Mesothelial cell of epicardium (in vitro differentiated cells): ENCODE results near the gene CDH13. TPM values are rescaled to one million over a fixed set of nuclear protein-coding genes. Genes with fewer than 3 reads are reported as not detected.

Experiments
- DNase-seq, 2 experiments: peaks; one replicate each; pipeline ENCODE4 v3.0.0; 2021; ENCODE audit warnings: low spot score in 2 of 2; ENCODE audit not compliant: unreplicated experiment in 2 of 2
- H3K27ac Mint-ChIP-seq: 2 replicates; pipeline ENCODE4 v1.8.0; 2021; ENCODE audit warnings: mixed read lengths
- H3K27me3 Mint-ChIP-seq: 2 replicates; pipeline ENCODE4 v1.8.0; 2021; ENCODE audit warnings: low read depth, mixed read lengths
- H3K36me3 Mint-ChIP-seq: 2 replicates; pipeline ENCODE4 v1.8.0; 2021; ENCODE audit warnings: mixed read lengths
- H3K4me1 Mint-ChIP-seq: 2 replicates; pipeline ENCODE4 v1.8.0; 2021; ENCODE audit warnings: mixed read lengths
- H3K4me3 Mint-ChIP-seq: 2 replicates; pipeline ENCODE4 v1.8.0; 2021; ENCODE audit warnings: mild to moderate bottlenecking, moderate library complexity, mixed read lengths
- H3K9me3 Mint-ChIP-seq: 2 replicates; pipeline ENCODE4 v1.8.0; 2021; ENCODE audit warnings: mixed read lengths
- total RNA-seq: library from RNA; stranded (reverse); gene quantifications from 3 replicates; pipeline ENCODE4 v1.2.1, GENCODE V29; 2021
- TF ChIP-seq, protein P1 (sequence below): fragments of 200-600 bp; sonication (generic); IDR thresholded peaks from one replicate; pipeline ENCODE4 v1.5.0; 2021; ENCODE audit warnings: antibody characterized with exemption; ENCODE audit not compliant: unreplicated experiment

The CDH13 gene
- total RNA-seq, 1 donor from 2014 or later, result 0.80 TPM

DNA sequence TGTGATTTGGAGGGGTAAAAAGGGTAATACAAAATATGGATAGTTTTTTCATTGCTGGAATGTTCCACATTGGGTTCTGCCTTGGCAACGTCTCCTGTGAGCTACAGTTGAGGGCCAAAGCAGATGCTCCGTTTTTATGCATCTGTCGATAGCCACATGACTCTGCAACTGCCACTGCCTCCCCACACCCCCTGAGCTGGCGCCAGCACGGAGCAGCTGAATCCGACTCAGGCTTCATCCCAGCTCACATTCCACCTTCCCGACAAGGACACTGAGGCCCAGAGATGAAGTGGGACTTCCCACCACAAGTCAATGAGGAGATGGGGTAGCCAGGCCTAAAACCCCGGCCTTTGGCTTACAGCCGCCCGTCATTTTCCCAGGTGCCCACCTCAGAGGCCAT is 334.1 kb downstream of the CDH13 start:
- DNase-seq, result no peak
- Mint-ChIP-seq H3K36me3 (no peaks in the 10 kb centered on the region), H3K27me3 (peaks cover 11% of the 10 kb centered on the region), H3K9me3 (no peaks in the 10 kb centered on the region), H3K4me1 (peaks cover 3% of the 10 kb centered on the region), H3K27ac (no peak overlapping the region), H3K4me3 (no peak overlapping the region)
- TF ChIP-seq, protein P1, sequence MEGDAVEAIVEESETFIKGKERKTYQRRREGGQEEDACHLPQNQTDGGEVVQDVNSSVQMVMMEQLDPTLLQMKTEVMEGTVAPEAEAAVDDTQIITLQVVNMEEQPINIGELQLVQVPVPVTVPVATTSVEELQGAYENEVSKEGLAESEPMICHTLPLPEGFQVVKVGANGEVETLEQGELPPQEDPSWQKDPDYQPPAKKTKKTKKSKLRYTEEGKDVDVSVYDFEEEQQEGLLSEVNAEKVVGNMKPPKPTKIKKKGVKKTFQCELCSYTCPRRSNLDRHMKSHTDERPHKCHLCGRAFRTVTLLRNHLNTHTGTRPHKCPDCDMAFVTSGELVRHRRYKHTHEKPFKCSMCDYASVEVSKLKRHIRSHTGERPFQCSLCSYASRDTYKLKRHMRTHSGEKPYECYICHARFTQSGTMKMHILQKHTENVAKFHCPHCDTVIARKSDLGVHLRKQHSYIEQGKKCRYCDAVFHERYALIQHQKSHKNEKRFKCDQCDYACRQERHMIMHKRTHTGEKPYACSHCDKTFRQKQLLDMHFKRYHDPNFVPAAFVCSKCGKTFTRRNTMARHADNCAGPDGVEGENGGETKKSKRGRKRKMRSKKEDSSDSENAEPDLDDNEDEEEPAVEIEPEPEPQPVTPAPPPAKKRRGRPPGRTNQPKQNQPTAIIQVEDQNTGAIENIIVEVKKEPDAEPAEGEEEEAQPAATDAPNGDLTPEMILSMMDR, result no peak

- no peak for DNase-seq
- H3K4me3 Mint-ChIP-seq, result no peak overlapping the region
- H3K27ac Mint-ChIP-seq, result no peak overlapping the region
- H3K9me3 Mint-ChIP-seq, result no peaks in the 10 kb centered on the region
- peaks cover 3% of the 10 kb centered on the region for H3K4me1 Mint-ChIP-seq
- TF ChIP-seq, protein P1, result no peak
- no peaks in the 10 kb centered on the region for H3K36me3 Mint-ChIP-seq
- peaks cover 7% of the 10 kb centered on the region for H3K27me3 Mint-ChIP-seq
Observed at GRCh38 chr16:82963653-82964052, 336.9 kb downstream of the CDH13 start.

DNA sequence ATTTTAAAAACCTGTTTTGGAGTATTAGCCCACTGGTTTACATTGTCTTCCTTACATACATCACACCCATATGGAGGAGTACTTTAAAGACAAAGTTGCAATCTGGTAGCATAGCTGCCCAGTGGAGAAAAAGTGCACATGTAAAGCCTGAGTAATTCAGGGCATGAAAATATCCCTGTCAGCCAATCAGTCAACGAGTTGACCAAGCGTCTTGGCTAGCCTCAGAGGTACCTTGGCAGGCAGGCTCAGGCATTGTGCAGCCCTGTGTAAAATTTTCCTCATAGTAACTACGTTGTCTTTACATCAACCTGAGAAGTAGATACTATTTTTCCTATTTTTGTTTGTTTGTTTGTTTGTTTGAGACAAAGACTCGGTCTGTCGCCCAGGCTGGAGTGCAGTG is 339.0 kb downstream of the CDH13 start:
- no peak overlapping the region for H3K4me3 Mint-ChIP-seq
- no peak for DNase-seq
- peaks cover 3% of the 10 kb centered on the region for H3K4me1 Mint-ChIP-seq
- H3K36me3 Mint-ChIP-seq, result no peaks in the 10 kb centered on the region
- TF ChIP-seq, protein P1, result no peak
- H3K9me3 Mint-ChIP-seq, result no peaks in the 10 kb centered on the region
- no peak overlapping the region for H3K27ac Mint-ChIP-seq
- H3K27me3 Mint-ChIP-seq, result peaks cover 3% of the 10 kb centered on the region

DNA sequence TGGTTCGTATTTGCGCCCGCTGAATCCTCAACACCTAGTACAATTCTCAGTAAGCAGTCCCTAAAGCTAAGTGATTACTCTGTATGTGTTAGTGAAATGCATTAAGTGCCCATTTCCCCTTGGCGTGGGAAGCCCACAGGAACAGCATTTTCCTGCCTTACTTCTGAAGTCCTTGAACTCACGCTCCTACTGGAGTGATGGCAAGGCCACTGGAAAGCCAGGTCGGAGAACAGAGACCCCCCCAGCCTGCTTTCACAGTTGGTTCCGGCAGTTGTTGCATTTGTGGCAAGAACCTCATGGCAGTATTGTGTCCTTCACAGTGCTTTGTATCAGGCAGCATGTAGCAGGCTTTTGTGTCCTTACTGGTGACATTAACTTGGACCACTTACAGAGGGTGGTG is 340.7 kb downstream of the CDH13 start:
- Mint-ChIP-seq H3K27me3 (peaks cover 5% of the 10 kb centered on the region), H3K4me1 (peaks cover 3% of the 10 kb centered on the region), H3K36me3 (no peaks in the 10 kb centered on the region), H3K27ac (no peak overlapping the region), H3K9me3 (no peaks in the 10 kb centered on the region), H3K4me3 (no peak overlapping the region)
- no peak for DNase-seq
- TF ChIP-seq, protein P1, result no peak

GRCh38 chr16:82971126-82971525 is 344.4 kb downstream of the CDH13 start:
- TF ChIP-seq, protein P1, result no peak
- Mint-ChIP-seq H3K4me1 (no peaks in the 10 kb centered on the region), H3K27me3 (peaks cover 5% of the 10 kb centered on the region), H3K36me3 (no peaks in the 10 kb centered on the region), H3K4me3 (no peak overlapping the region), H3K27ac (no peak overlapping the region), H3K9me3 (no peaks in the 10 kb centered on the region)
- no peak for DNase-seq

- Mint-ChIP-seq H3K9me3 (peaks cover 2% of the 10 kb centered on the region), H3K36me3 (no peaks in the 10 kb centered on the region), H3K4me1 (no peaks in the 10 kb centered on the region), H3K4me3 (no peak overlapping the region), H3K27ac (no peak overlapping the region), H3K27me3 (peaks cover 3% of the 10 kb centered on the region)
- TF ChIP-seq, protein P1, result no peak
- DNase-seq, result no peak
Observed at GRCh38 chr16:82972331-82972919, 345.7 kb downstream of the CDH13 start.
